Sciatic nerve (tissue), 2 donors: ENCODE measurements around the gene KRT7. TPM values are rescaled to one million over a fixed set of nuclear protein-coding genes. Genes with fewer than 3 reads are reported as not detected.

ENCODE experiments used
- ATAC-seq: fragments of 200-7000 bp; cut with Tn5 transposase; one replicate; pipeline ENCODE4 v1.9.1; 2020; ENCODE audit warnings: mild to moderate bottlenecking, moderate library complexity
- DNase-seq: peaks from one replicate; pipeline ENCODE4 v3.0.0-alpha.2; 2020; ENCODE audit warnings: low spot score
- intact Hi-C: fragments of 100-400 bp; cut with DNase I; formaldehyde crosslinking; loops from one replicate; pipeline ENCODE4 v1.14.2; 2022
- total RNA-seq: library from RNA; stranded (reverse); fragmentation: NEBNext Ultra II Directional; extraction: Animal tissue kit (Norgen Biotek cat#: 25700); gene quantifications from one replicate; pipeline ENCODE4 v1.2.1, GENCODE V29; 2021
- donor health status: DM: no; HTN: no; CAD: no.
- donor health status: DM: no; HTN: no; CAD: no.

Gene KRT7
- total RNA-seq, 1 donor from 2014 or later: 4.0 TPM

- ATAC-seq: no peak
- no peak for DNase-seq
- intact Hi-C loops: no loop called here
Measured at GRCh38 chr12:52262286-52262685, 29.2 kb downstream of the KRT7 start.

- intact Hi-C loops: no loop called here
- ATAC-seq: no peak
- no peak for DNase-seq
Measured at GRCh38 chr12:52263761-52264434, 30.9 kb downstream of the KRT7 start.

GRCh38 chr12:52264435-52264825 is 31.4 kb downstream of the KRT7 start:
- ATAC-seq: no peak
- intact Hi-C loops: no loop called here
- no peak for DNase-seq

- ATAC-seq (no peak), DNase-seq (peak; percentile 42)
- intact Hi-C loops: no loop called here
Measured at GRCh38 chr12:52266514-52266913, 33.5 kb downstream of the KRT7 start.

GRCh38 chr12:52267266-52267665 is 34.2 kb downstream of the KRT7 start:
- intact Hi-C loops: no loop called here
- ATAC-seq (no peak), DNase-seq (peak; percentile 7)

- DNase-seq (no peak), ATAC-seq (no peak)
- intact Hi-C loops: no loop called here
Measured at GRCh38 chr12:52267699-52268098, 34.7 kb downstream of the KRT7 start.

- DNase-seq: no peak
- intact Hi-C loops: no loop called here
- ATAC-seq: no peak
Measured at GRCh38 chr12:52268212-52268611, 35.2 kb downstream of the KRT7 start.

- peak; percentile 18 for DNase-seq
- intact Hi-C loops: no loop called here
Measured at GRCh38 chr12:52270541-52271070, 37.6 kb downstream of the KRT7 start.

GRCh38 chr12:52271158-52271557 is 38.1 kb downstream of the KRT7 start:
- ATAC-seq: no peak
- no peak for DNase-seq
- intact Hi-C loops: no loop called here

More at GRCh38 chr12:52270541-52271070, 37.6 kb downstream of the KRT7 start:
- no peak for ATAC-seq

GRCh38 chr12:52274521-52275120 is 41.6 kb downstream of the KRT7 start, which contains the start of gene KRT86:
KRT86 (plus strand) TSS chr12:52274645; CDS start chr12:52301917, 27,272 bp downstream.
- DNase-seq (no peak), ATAC-seq (no peak)
- intact Hi-C loops: no loop called here

- no peak for DNase-seq
- intact Hi-C loops: no loop called here
- ATAC-seq: no peak
Measured at GRCh38 chr12:52275686-52276085, 42.6 kb downstream of the KRT7 start.

GRCh38 chr12:52277486-52278245 is 44.6 kb downstream of the KRT7 start:
- intact Hi-C loops: no loop called here

GRCh38 chr12:52278575-52279421 is 45.8 kb downstream of the KRT7 start:
- peak; percentile 88 for DNase-seq
- ATAC-seq: peak; percentile 82
- intact Hi-C loops: no loop called here

More at GRCh38 chr12:52277486-52278245, 44.6 kb downstream of the KRT7 start:
- DNase-seq (no peak), ATAC-seq (no peak)

GRCh38 chr12:52279422-52280318 is 46.6 kb downstream of the KRT7 start:
- intact Hi-C loops: no loop called here
- DNase-seq (no peak), ATAC-seq (no peak)

GRCh38 chr12:52280319-52280795 is 47.3 kb downstream of the KRT7 start:
- DNase-seq: peak; percentile 72
- peak; percentile 87 for ATAC-seq
- intact Hi-C loops: no loop called here

GRCh38 chr12:52280796-52281560 is 47.9 kb downstream of the KRT7 start:
- peak; percentile 81 for ATAC-seq
- peak; percentile 84 for DNase-seq
- intact Hi-C loops: no loop called here

GRCh38 chr12:52284562-52285171 is 51.6 kb downstream of the KRT7 start:
- intact Hi-C loops: no loop called here

More at GRCh38 chr12:52284562-52285171, 51.6 kb downstream of the KRT7 start:
- no peak for ATAC-seq
- DNase-seq: no peak
